SK-N-SH (cell line): ENCODE data around the gene SLC16A11. TPM values are rescaled to one million over a fixed set of nuclear protein-coding genes. Genes with fewer than 3 reads are reported as not detected.

Experiments
- CTCF ChIA-PET: fragments of 300-600, 350-600 bp; formaldehyde crosslinking; extraction: SDS; loops from one replicate; lab custom pipeline; 2021; lab: Yijun Ruan, JAX
- POLR2A ChIA-PET: fragments of 350-600 bp; sonication (Branson Sonifier 250); formaldehyde crosslinking; extraction: SDS; loops from one replicate; lab custom pipeline; 2020; ENCODE audit warnings: antibody characterized with exemption, inconsistent platforms; lab: Yijun Ruan, JAX
- DNase-seq: peaks from one replicate; pipeline ENCODE4 v3.0.0; 2012
- H2AFZ ChIP-seq: fragments of 200-600 bp; sonication (generic); 2 replicates; pipeline ENCODE4 v1.8.1; 2016; ENCODE audit warnings: antibody characterized with exemption, mild to moderate bottlenecking, low read depth
- H3F3A ChIP-seq: fragments of 200-600 bp; sonication (generic); replicated peaks from 2 replicates; pipeline ENCODE3; 2016; ENCODE audit warnings: antibody characterized with exemption, mild to moderate bottlenecking; ENCODE audit not compliant: insufficient read depth
- H3K27ac ChIP-seq, 2 experiments: fragments of 200-500 bp in 1 of 2; fragments of 200-600 bp in 1 of 2; sonication (Bioruptor generic) in 1 of 2; sonication (generic), shearing (Covaris generic) in 1 of 2; 2 replicates each; pipeline versions ENCODE4 v1.5.1 to v1.6.1; 2014 to 2016; ENCODE audit warnings: low read depth in 2 of 2, inconsistent platforms in 1 of 2, low read length in 1 of 2, mild to moderate bottlenecking in 1 of 2, mixed read lengths in 1 of 2
- H3K27me3 ChIP-seq: fragments of 200-600 bp; sonication (generic), shearing (Covaris generic); 2 replicates; pipeline ENCODE4 v1.6.1; 2016; ENCODE audit warnings: mixed run types; ENCODE audit not compliant: insufficient read depth
- H3K36me3 ChIP-seq, 2 experiments: fragments of 200-500 bp in 1 of 2; fragments of 200-600 bp in 1 of 2; sonication (Bioruptor generic) in 1 of 2; sonication (generic) in 1 of 2; replicated peaks in 1 of 2; 2 replicates each; pipeline versions ENCODE3 to v1.5.1; 2014 to 2016; ENCODE audit warnings: low read length in 1 of 2, mild to moderate bottlenecking in 1 of 2; ENCODE audit not compliant: insufficient read depth in 2 of 2, control insufficient read depth in 1 of 2
- H3K4me1 ChIP-seq, 2 experiments: fragments of 200-500 bp in 1 of 2; fragments of 200-600 bp in 1 of 2; sonication (Bioruptor generic) in 1 of 2; sonication (generic), shearing (Covaris generic) in 1 of 2; 2 replicates each; pipeline versions ENCODE4 v1.5.1 to v1.6.1; 2014 to 2016; ENCODE audit warnings: low read depth in 1 of 2, low read length in 1 of 2, mixed run types in 1 of 2; ENCODE audit not compliant: insufficient read depth in 2 of 2, control insufficient read depth in 1 of 2
- H3K4me2 ChIP-seq: fragments of 200-600 bp; sonication (generic), shearing (Covaris generic); 2 replicates; pipeline ENCODE4 v1.6.1; 2017; ENCODE audit warnings: mixed run types
- H3K4me3 ChIP-seq, 2 experiments: fragments of 200-500 bp in 1 of 2; fragments of 200-600 bp in 1 of 2; sonication (Bioruptor generic) in 1 of 2; sonication (generic), shearing (Covaris generic) in 1 of 2; 2 replicates each; pipeline versions ENCODE4 v1.5.1 to v1.8.1; 2014 to 2016; ENCODE audit warnings: low read depth in 2 of 2, inconsistent platforms in 1 of 2, low read length in 1 of 2, mild to moderate bottlenecking in 1 of 2, mixed read lengths in 1 of 2, moderate library complexity in 1 of 2
- H3K79me2 ChIP-seq: fragments of 200-600 bp; sonication (generic); 2 replicates; pipeline ENCODE4 v1.8.1; 2017; ENCODE audit warnings: mild to moderate bottlenecking; ENCODE audit not compliant: insufficient read depth
- H3K9ac ChIP-seq: fragments of 200-600 bp; sonication (generic); 2 replicates; pipeline ENCODE4 v1.6.1; 2017; ENCODE audit warnings: mixed run types
- H3K9me2 ChIP-seq: fragments of 200-600 bp; sonication (generic); 2 replicates; pipeline ENCODE4 v1.6.1; 2017; ENCODE audit warnings: mixed run types
- H3K9me3 ChIP-seq: fragments of 200-600 bp; sonication (generic); 2 replicates; pipeline ENCODE4 v1.6.1; 2017; ENCODE audit warnings: mixed run types, mild to moderate bottlenecking, moderate library complexity
- H4K20me1 ChIP-seq: fragments of 200-600 bp; sonication (generic); 2 replicates; pipeline ENCODE4 v1.6.1; 2017; ENCODE audit warnings: mild to moderate bottlenecking, mixed run types; ENCODE audit not compliant: insufficient read depth
- EP300 ChIP-seq, 2 experiments: IDR thresholded peaks; 2 replicates each; pipeline versions ENCODE4 v1.4.0 to v1.6.1; 2012; ENCODE audit warnings: borderline replicate concordance in 1 of 2, low read depth in 1 of 2, low read length in 1 of 2
- EZH2phosphoT487 ChIP-seq: fragments of 200-600 bp; sonication (generic); IDR thresholded peaks from 2 replicates; pipeline ENCODE4 v1.6.1; 2017; ENCODE audit warnings: low read depth, mixed run types, mild to moderate bottlenecking, antibody characterized with exemption, moderate library complexity, borderline replicate concordance
- FOSL2 ChIP-seq: IDR thresholded peaks from 2 replicates; pipeline ENCODE4 v1.4.0; 2012; ENCODE audit warnings: low read depth, mild to moderate bottlenecking, moderate library complexity, borderline replicate concordance
- GABPA ChIP-seq: IDR thresholded peaks from 2 replicates; pipeline ENCODE4 v1.4.0; 2012; ENCODE audit warnings: low read depth, mild to moderate bottlenecking
- GATA2 ChIP-seq: sonication (generic); formaldehyde crosslinking; IDR thresholded peaks from 2 replicates; pipeline ENCODE4 v1.5.0; 2020; ENCODE audit warnings: mild to moderate bottlenecking, missing genetic modification reagents
- IRF3 ChIP-seq: fragments of 150-350 bp; IDR thresholded peaks from 2 replicates; pipeline ENCODE4 v1.6.1; 2016; ENCODE audit warnings: mild to moderate bottlenecking, low read depth, low read length
- JUND ChIP-seq: IDR thresholded peaks from 2 replicates; pipeline ENCODE4 v1.4.0; 2012
- MXI1 ChIP-seq: IDR thresholded peaks from 2 replicates; pipeline ENCODE4 v1.6.1; 2012; ENCODE audit warnings: mild to moderate bottlenecking, low read depth, low read length, improper control_type of control experiment
- NFIC ChIP-seq: IDR thresholded peaks from 2 replicates; pipeline ENCODE4 v1.4.0; 2012; ENCODE audit warnings: borderline replicate concordance
- NRF1 ChIP-seq: IDR thresholded peaks from 2 replicates; pipeline ENCODE4 v1.6.1; 2012; ENCODE audit warnings: low read depth, mild to moderate bottlenecking, low read length
- PBX3 ChIP-seq: IDR thresholded peaks from 2 replicates; pipeline ENCODE4; 2012
- RAD21 ChIP-seq: IDR thresholded peaks from 2 replicates; pipeline ENCODE4 v1.6.1; 2012; ENCODE audit warnings: mild to moderate bottlenecking, low read length
- RCOR1 ChIP-seq: fragments of 150-350 bp; IDR thresholded peaks from 2 replicates; pipeline ENCODE4 v1.6.1; 2017; ENCODE audit warnings: antibody characterized with exemption, low read length
- RXRA ChIP-seq: IDR thresholded peaks from 2 replicates; pipeline ENCODE4 v1.4.0; 2012; ENCODE audit warnings: low read depth, mild to moderate bottlenecking, borderline replicate concordance
- SIN3A ChIP-seq: IDR thresholded peaks from 2 replicates; pipeline ENCODE4 v1.6.1; 2012; ENCODE audit warnings: low read depth, mild to moderate bottlenecking, low read length, moderate library complexity, borderline replicate concordance
- SMC3 ChIP-seq: IDR thresholded peaks from 2 replicates; pipeline ENCODE4 v1.6.1; 2012; ENCODE audit warnings: low read depth, low read length, improper control_type of control experiment
- TAF1 ChIP-seq: IDR thresholded peaks from 2 replicates; pipeline ENCODE4 v1.6.1; 2012; ENCODE audit warnings: low read depth, mild to moderate bottlenecking, low read length, moderate library complexity, borderline replicate concordance
- TEAD4 ChIP-seq: IDR thresholded peaks from 2 replicates; pipeline ENCODE4 v1.4.0; 2012; ENCODE audit warnings: mild to moderate bottlenecking, borderline replicate concordance; ENCODE audit not compliant: insufficient read depth
- ZBTB33 ChIP-seq: IDR thresholded peaks from 2 replicates; pipeline ENCODE4 v1.4.0; 2012; ENCODE audit warnings: low read depth, borderline replicate concordance
- WGBS: methylation state at CpG from one replicate; pipeline ENCODE4 v1.1.6; 2017; ENCODE audit warnings: low lambda C conversion rate; 5-methylcytosine and 5-hydroxymethylcytosine counted together
- polyA plus RNA-seq, 3 experiments: library from polyadenylated mRNA; depleted of rRNA; stranded (reverse); fragments of >200 nt; gene quantifications; 2 replicates each; pipeline ENCODE4 v1.2.3, GENCODE V29; 2012
- TF ChIP-seq, protein P1 (sequence below): IDR thresholded peaks from 2 replicates; pipeline ENCODE4 v1.4.0; 2012; ENCODE audit warnings: low read depth, borderline replicate concordance
- TF ChIP-seq, protein P2 (sequence below): IDR thresholded peaks from 2 replicates; pipeline ENCODE4 v1.4.0; 2012; ENCODE audit warnings: low read depth
- TF ChIP-seq, protein P3 (sequence below): fragments of 150-350 bp; IDR thresholded peaks from 2 replicates; pipeline ENCODE4 v1.6.1; 2017; ENCODE audit warnings: antibody characterized with exemption, low read length, low read depth, borderline replicate concordance

SLC16A11 gene
- polyA plus RNA-seq, 1 of the 3 experiments (the other 2 are of a cell fraction), result 0.12 TPM

- no peak for TF ChIP-seq IRF3
- no peak for TF ChIP-seq RXRA
- TF ChIP-seq, protein P1, sequence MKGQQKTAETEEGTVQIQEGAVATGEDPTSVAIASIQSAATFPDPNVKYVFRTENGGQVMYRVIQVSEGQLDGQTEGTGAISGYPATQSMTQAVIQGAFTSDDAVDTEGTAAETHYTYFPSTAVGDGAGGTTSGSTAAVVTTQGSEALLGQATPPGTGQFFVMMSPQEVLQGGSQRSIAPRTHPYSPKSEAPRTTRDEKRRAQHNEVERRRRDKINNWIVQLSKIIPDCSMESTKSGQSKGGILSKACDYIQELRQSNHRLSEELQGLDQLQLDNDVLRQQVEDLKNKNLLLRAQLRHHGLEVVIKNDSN, result no peak
- TF ChIP-seq SMC3, result no peak
- TF ChIP-seq, protein P2, sequence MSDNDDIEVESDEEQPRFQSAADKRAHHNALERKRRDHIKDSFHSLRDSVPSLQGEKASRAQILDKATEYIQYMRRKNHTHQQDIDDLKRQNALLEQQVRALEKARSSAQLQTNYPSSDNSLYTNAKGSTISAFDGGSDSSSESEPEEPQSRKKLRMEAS, result no peak
- no peak for TF ChIP-seq GATA2
- TF ChIP-seq, protein P3, sequence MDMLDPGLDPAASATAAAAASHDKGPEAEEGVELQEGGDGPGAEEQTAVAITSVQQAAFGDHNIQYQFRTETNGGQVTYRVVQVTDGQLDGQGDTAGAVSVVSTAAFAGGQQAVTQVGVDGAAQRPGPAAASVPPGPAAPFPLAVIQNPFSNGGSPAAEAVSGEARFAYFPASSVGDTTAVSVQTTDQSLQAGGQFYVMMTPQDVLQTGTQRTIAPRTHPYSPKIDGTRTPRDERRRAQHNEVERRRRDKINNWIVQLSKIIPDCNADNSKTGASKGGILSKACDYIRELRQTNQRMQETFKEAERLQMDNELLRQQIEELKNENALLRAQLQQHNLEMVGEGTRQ, result no peak
- TF ChIP-seq PBX3, result no peak
Observed at GRCh38 chr17:7011942-7012254, 32.0 kb downstream of the SLC16A11 start (continued).

- CTCF ChIA-PET, result interaction anchor here (0.9 to 2.2 kb wide), 3 partner anchors 95 to 166 kb away, joined by 3 to 12 read pairs (median 3); no protein-coding TSS in a partner anchor
- Histone ChIP-seq H3K9me3 (no peaks in the 10 kb centered on the region), H3F3A (peaks cover 12% of the 10 kb centered on the region), H3K27me3 (no peaks in the 10 kb centered on the region), H3K9me2 (no peaks in the 10 kb centered on the region), H3K36me3 (peaks cover 0 to under 1% of the 10 kb centered on the region in 2 experiments), H4K20me1 (no peaks in the 10 kb centered on the region), H3K9ac (peak overlapping the region; percentile 97), H3K27ac (no peak overlapping the region), H3K4me1 (peaks cover 12 to 26% of the 10 kb centered on the region in 2 experiments; a peak in 2 of 4 replicates), H3K4me2 (peak overlapping the region; percentile 83), H3K79me2 (peaks cover 68% of the 10 kb centered on the region), H2AFZ (no peak overlapping the region), H3K4me3 (peak overlapping the region; percentile 78 to 85)
- POLR2A ChIA-PET, result no interaction called here
- DNase-seq, result no peak
- 28% methylated on average over 14 of the region's 14 CpGs for WGBS
- no peak for TF ChIP-seq FOSL2
- no peak for TF ChIP-seq EZH2phosphoT487
- no peak for TF ChIP-seq PBX3
- TF ChIP-seq GABPA, result no peak
- TF ChIP-seq TAF1, result no peak
- TF ChIP-seq RAD21, result no peak
- no peak for TF ChIP-seq RCOR1
- TF ChIP-seq SMC3, result no peak
- TF ChIP-seq MXI1, result no peak
- no peak for TF ChIP-seq ZBTB33
- TF ChIP-seq TEAD4, result no peak
- TF ChIP-seq NFIC, result no peak
- no peak for TF ChIP-seq SIN3A
- no peak for TF ChIP-seq RXRA
- TF ChIP-seq EP300 (IDR thresholded peaks at IDR 0.05; ENCODE audit: borderline replicate concordance in 1 of 2, low read depth in 1 of 2, low read length in 1 of 2), result no peak
- no peak for TF ChIP-seq JUND
- no peak for TF ChIP-seq NRF1
Observed at GRCh38 chr17:7011415-7011814, 32.5 kb downstream of the SLC16A11 start.
